ENCODE measurements around the gene TENM4.

The TENM4 gene

GRCh38 chr11:78795621-78796261 is 645.1 kb downstream of the TENM4 start:
- no peak for DNase-seq

- no peak for DNase-seq
Measured at GRCh38 chr11:78791964-78792363, 648.9 kb downstream of the TENM4 start.

GRCh38 chr11:78791254-78791653 is 649.6 kb downstream of the TENM4 start:
- DNase-seq: no peak

GRCh38 chr11:78790784-78791183 is 650.0 kb downstream of the TENM4 start:
- no peak for DNase-seq

GRCh38 chr11:78789375-78789774 is 651.5 kb downstream of the TENM4 start:
- DNase-seq: no peak

- no peak for DNase-seq
Measured at GRCh38 chr11:78788533-78788932, 652.3 kb downstream of the TENM4 start.

GRCh38 chr11:78787696-78788095 is 653.1 kb downstream of the TENM4 start:
- DNase-seq: no peak

GRCh38 chr11:78786746-78787145 is 654.1 kb downstream of the TENM4 start:
- DNase-seq: no peak

GRCh38 chr11:78786086-78786485 is 654.7 kb downstream of the TENM4 start:
- DNase-seq: no peak

GRCh38 chr11:78784321-78785061 is 656.3 kb downstream of the TENM4 start:
- no peak for DNase-seq

GRCh38 chr11:78783846-78784245 is 657.0 kb downstream of the TENM4 start:
- DNase-seq: no peak

- no peak for DNase-seq
Measured at GRCh38 chr11:78783301-78783700, 657.5 kb downstream of the TENM4 start.

GRCh38 chr11:78782725-78783124 is 658.1 kb downstream of the TENM4 start:
- DNase-seq: no peak

- DNase-seq: no peak
Measured at GRCh38 chr11:78780889-78781288, 659.9 kb downstream of the TENM4 start.

GRCh38 chr11:78773492-78773891 is 667.3 kb downstream of the TENM4 start:
- no peak for DNase-seq

- DNase-seq: no peak
Measured at GRCh38 chr11:78773077-78773476, 667.8 kb downstream of the TENM4 start.

- no peak for DNase-seq
Measured at GRCh38 chr11:78772186-78772585, 668.6 kb downstream of the TENM4 start.

- no peak for DNase-seq
Measured at GRCh38 chr11:78770931-78771330, 669.9 kb downstream of the TENM4 start.

- no peak for DNase-seq
Measured at GRCh38 chr11:78768971-78769370, 671.9 kb downstream of the TENM4 start.

- DNase-seq: no peak
Measured at GRCh38 chr11:78768345-78768744, 672.5 kb downstream of the TENM4 start.

- DNase-seq: no peak
Measured at GRCh38 chr11:78767027-78767932, 673.5 kb downstream of the TENM4 start.

- DNase-seq: no peak
Measured at GRCh38 chr11:78764946-78765345, 675.9 kb downstream of the TENM4 start.

- DNase-seq: no peak
Measured at GRCh38 chr11:78763664-78764063, 677.2 kb downstream of the TENM4 start.

GRCh38 chr11:78762105-78762504 is 678.7 kb downstream of the TENM4 start:
- DNase-seq: no peak

All from NCI-H446 treated with DMSO at 0.1 percent for 48 hours (cell line).